Activated CD8-positive, alpha-beta T cell treated with anti-CD3 and anti-CD28 coated beads for 36 hours (primary cell): Measurements from ENCODE around the gene PWWP2B. TPM values are rescaled to one million over a fixed set of nuclear protein-coding genes. Genes with fewer than 3 reads are reported as not detected.
"Not testable (repeated sequence)": the region's sequence is repeated elsewhere in the genome, so short reads cannot be mapped to it uniquely, and the experiment has no call there.

Source experiments
- ATAC-seq: fragments of 200-7000 bp; cut with Tn5 transposase; one replicate; pipeline ENCODE4 v1.10.0; 2021; ENCODE audit warnings: mild to moderate bottlenecking, moderate library complexity
- CTCF ChIA-PET: fragments of 350-600 bp; sonication (Branson Sonifier 250); formaldehyde crosslinking; loops from one replicate; lab custom pipeline; 2021; ENCODE audit warnings: antibody characterized with exemption; lab: Charles Lee
- POLR2A ChIA-PET: fragments of 350-600 bp; sonication (Branson Sonifier 250); formaldehyde crosslinking; loops from one replicate; lab custom pipeline; 2021; ENCODE audit warnings: antibody characterized with exemption; lab: Charles Lee
- DNase-seq: peaks from one replicate; pipeline ENCODE4 v3.0.0-alpha.2; 2020
- H3K27ac Mint-ChIP-seq: one replicate; pipeline ENCODE4 v1.8.0; 2021; ENCODE audit warnings: mild to moderate bottlenecking, mixed read lengths
- H3K27me3 Mint-ChIP-seq: one replicate; pipeline ENCODE4 v1.8.0; 2021; ENCODE audit warnings: mixed read lengths
- H3K36me3 Mint-ChIP-seq: one replicate; pipeline ENCODE4 v1.8.0; 2021; ENCODE audit warnings: low read depth, mixed read lengths
- H3K4me1 Mint-ChIP-seq: one replicate; pipeline ENCODE4 v1.8.0; 2021; ENCODE audit warnings: low read depth, mixed read lengths
- H3K4me3 Mint-ChIP-seq: one replicate; pipeline ENCODE4 v1.8.0; 2021; ENCODE audit warnings: mild to moderate bottlenecking, moderate library complexity, mixed read lengths
- H3K9me3 Mint-ChIP-seq: one replicate; pipeline ENCODE4 v1.8.0; 2021; ENCODE audit warnings: mixed read lengths
- intact Hi-C: fragments of 100-400 bp; cut with micrococcal nuclease; formaldehyde crosslinking; loops from one replicate; pipeline ENCODE4 v1.10.0; 2022
- total RNA-seq, 2 experiments: library from RNA; stranded (reverse); gene quantifications; one replicate each; pipeline ENCODE4 v1.2.3, GENCODE V29; 2021
- TF ChIP-seq, protein P1 (sequence below): fragments of 200-600 bp; IDR thresholded peaks from one replicate; pipeline ENCODE4 v1.8.0; 2022; ENCODE audit warnings: antibody characterized with exemption, mild to moderate bottlenecking

Gene PWWP2B
- total RNA-seq, 2 experiments from 2014 or later: 6.0 to 6.6 TPM

DNA sequence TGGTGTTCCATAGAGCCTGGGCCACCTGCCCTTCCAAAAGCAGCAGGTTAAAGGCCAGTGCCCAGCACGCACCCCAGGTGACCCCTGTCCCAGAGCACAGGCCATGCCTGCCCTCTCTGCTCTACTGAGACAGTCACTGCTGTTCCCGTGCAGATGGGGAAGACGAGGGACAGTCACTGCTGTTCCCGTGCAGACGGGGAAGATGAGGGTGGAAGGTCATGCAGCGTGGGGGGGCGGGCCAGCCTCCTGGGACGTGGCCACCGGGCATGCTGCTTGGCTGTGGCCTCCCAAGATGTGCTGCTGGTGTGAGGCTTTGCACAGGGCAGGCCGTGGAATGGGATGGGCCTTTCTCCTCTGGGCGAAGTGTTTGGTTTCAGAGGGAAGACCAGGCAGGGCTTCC is 46.6 kb upstream of the PWWP2B start:
- intact Hi-C loops: loop anchor here (10.0 kb wide), 1 partner anchor 126 kb away; no protein-coding TSS in a partner anchor
- Mint-ChIP-seq H3K4me1 (no peaks in the 10 kb centered on the region), H3K9me3 (no peaks in the 10 kb centered on the region), H3K27ac (no peak overlapping the region), H3K27me3 (no peaks in the 10 kb centered on the region), H3K36me3 (no peaks in the 10 kb centered on the region), H3K4me3 (no peak overlapping the region)
- DNase-seq (no peak), ATAC-seq (no peak)
- ChIA-PET CTCF (interaction anchor here (0.6 kb wide), 1 partner anchor 136 kb away, joined by 3 read pairs; no protein-coding TSS in a partner anchor), POLR2A (no interaction called here)
- TF ChIP-seq, protein P1, sequence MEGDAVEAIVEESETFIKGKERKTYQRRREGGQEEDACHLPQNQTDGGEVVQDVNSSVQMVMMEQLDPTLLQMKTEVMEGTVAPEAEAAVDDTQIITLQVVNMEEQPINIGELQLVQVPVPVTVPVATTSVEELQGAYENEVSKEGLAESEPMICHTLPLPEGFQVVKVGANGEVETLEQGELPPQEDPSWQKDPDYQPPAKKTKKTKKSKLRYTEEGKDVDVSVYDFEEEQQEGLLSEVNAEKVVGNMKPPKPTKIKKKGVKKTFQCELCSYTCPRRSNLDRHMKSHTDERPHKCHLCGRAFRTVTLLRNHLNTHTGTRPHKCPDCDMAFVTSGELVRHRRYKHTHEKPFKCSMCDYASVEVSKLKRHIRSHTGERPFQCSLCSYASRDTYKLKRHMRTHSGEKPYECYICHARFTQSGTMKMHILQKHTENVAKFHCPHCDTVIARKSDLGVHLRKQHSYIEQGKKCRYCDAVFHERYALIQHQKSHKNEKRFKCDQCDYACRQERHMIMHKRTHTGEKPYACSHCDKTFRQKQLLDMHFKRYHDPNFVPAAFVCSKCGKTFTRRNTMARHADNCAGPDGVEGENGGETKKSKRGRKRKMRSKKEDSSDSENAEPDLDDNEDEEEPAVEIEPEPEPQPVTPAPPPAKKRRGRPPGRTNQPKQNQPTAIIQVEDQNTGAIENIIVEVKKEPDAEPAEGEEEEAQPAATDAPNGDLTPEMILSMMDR: no peak

DNA sequence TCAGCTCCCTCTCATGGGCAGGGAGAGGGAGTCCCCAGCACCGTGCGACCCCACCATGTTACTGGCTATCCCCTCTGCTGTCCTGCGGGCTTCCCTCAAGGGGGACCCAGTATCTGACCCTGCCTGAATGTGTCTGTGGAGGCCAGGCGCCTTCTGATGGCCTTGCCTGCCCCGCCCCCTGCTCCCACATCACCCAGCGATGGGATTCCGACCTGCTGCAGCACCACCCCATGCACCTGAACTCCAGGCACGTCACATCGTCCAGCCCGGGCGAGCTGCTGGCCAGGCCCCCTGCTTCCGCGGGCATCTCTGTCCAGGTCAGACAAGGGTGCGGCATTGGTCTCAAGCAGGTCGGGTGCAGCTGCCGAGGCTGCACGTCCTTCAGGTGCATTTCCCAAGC is 46.1 kb upstream of the PWWP2B start:
- H3K4me1 Mint-ChIP-seq: no peaks in the 10 kb centered on the region
- no peaks in the 10 kb centered on the region for H3K9me3 Mint-ChIP-seq
- H3K27ac Mint-ChIP-seq: no peak overlapping the region
- no peaks in the 10 kb centered on the region for H3K36me3 Mint-ChIP-seq
- H3K27me3 Mint-ChIP-seq: no peaks in the 10 kb centered on the region
- intact Hi-C loops: loop anchor here (10.0 kb wide), 1 partner anchor 126 kb away; no protein-coding TSS in a partner anchor
- ATAC-seq (no peak), DNase-seq (no peak)
- ChIA-PET POLR2A (no interaction called here), CTCF (interaction anchor here (0.6 kb wide), 1 partner anchor 137 kb away, joined by 3 read pairs; no protein-coding TSS in a partner anchor)
- TF ChIP-seq, protein P1: no peak
- H3K4me3 Mint-ChIP-seq: no peak overlapping the region

DNA sequence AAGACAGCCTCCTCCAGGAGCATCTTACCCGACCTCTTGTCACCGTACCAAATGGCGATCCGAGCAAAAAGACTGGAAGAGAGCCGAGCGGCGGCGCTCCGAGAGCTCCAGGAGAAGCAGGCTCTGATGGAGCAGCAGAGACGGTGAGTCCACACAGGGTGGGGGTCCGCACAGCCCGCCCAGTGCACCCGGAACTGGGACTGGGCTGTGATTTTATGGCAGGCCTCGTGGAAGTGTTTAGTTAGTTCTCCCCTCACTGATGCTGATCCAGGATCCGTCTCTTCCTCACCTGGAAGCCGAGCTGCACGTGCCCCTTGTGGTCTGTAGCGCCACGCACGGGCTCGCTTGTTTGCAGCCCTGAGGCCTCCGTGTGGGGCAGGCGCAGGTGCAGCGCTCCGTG is 45.4 kb upstream of the PWWP2B start:
- no peak overlapping the region for H3K27ac Mint-ChIP-seq
- H3K27me3 Mint-ChIP-seq: no peaks in the 10 kb centered on the region
- H3K36me3 Mint-ChIP-seq: no peaks in the 10 kb centered on the region
- no peaks in the 10 kb centered on the region for H3K4me1 Mint-ChIP-seq
- POLR2A ChIA-PET: no interaction called here
- CTCF ChIA-PET: no interaction called here
- H3K9me3 Mint-ChIP-seq: no peaks in the 10 kb centered on the region
- TF ChIP-seq, protein P1: no peak
- intact Hi-C loops: loop anchor here (10.0 kb wide), 1 partner anchor 127 kb away; no protein-coding TSS in a partner anchor
- H3K4me3 Mint-ChIP-seq: no peak overlapping the region
- ATAC-seq: no peak
- DNase-seq: no peak

DNA sequence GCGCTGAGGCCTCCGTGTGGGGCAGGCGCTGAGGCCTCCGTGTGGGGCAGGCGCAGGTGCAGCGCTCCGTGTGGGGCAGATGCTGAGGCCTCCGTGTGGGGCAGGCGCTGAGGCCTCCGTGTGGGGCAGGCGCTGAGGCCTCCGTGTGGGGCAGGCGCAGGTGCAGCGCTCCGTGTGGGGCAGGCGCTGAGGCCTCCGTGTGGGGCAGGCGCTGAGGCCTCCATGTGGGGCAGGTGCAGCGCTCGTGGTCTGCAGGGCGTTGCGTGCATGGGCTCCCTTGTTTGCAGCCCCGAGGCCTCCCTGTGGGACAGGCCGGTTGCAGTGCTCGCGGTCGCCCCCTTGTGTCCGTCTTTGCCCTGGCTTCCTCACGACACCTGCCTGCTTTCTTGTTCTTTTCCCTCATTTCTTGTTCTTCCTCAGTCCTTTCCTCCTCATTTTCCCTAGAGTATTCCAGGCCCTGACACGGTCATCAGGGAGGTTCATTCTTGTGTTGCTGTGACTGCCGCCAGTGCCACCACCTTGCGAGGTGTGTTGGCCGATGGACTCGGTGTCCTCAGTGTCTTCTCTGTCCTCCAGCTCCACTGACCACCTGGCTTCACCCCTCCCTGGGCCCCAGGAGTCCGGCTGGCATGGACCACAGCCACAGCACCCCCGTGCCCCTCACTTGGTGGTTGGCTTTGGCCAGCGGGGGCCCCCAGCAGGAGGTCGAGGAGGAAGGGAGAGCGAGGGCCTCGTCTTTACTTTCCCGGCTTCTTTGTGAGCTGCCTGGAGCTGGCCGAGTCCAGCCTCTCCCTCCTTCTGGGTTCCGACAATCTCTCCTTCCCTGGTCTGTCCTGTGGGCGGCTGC is 44.3 kb upstream of the PWWP2B start:
- CTCF ChIA-PET: interaction anchor here (0.6 to 1.2 kb wide), 11 partner anchors 8 to 191 kb away, joined by 3 to 6 read pairs (median 3); no protein-coding TSS in a partner anchor
- H3K4me3 Mint-ChIP-seq, H3K36me3 Mint-ChIP-seq, H3K27me3 Mint-ChIP-seq, H3K27ac Mint-ChIP-seq, POLR2A ChIA-PET, H3K4me1 Mint-ChIP-seq, H3K9me3 Mint-ChIP-seq: not testable (repeated sequence)
- intact Hi-C loops: loop anchor here (10.0 kb wide), 1 partner anchor 128 kb away; no protein-coding TSS in a partner anchor
- DNase-seq (peak; percentile 87), ATAC-seq (peak; percentile 93)
- TF ChIP-seq, protein P1: peak; percentile 73
